Measurements from ENCODE around the gene NR2F6.

The NR2F6 gene

DNA sequence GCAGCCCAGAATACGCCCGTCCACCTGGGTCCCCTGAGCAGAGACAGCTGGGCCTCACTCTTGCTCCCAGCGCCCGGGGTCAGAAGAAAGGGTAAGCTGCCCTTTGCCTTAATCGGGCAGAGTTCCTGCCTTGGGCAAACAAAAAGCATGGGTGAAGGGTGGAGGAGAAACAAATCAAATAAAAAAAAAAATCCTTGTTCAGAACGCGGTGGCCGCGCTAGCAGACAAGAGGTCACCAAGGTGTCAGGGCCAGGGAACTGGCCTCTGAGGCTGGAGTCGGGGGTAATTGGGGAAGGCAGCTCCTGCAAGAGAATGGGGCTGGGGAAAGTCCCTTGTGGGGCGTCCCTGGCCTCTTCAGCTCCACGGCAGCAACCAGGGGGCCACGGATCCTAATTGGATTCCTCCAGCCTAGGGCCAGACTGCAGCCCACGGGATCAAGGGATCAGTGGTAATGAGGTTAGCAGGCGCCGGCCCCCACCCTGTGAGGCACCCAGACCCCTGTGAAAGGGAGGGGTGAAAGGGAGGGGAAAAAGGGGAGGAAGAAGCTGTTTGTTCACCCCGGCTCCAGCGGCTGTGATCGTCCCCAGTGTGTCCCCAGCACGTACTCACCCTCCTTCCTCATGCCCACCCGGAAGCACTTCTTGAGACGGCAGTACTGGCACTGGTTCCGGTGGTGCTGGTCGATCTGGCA lies 5.5 kb downstream of the NR2F6 start:
- no peak for DNase-seq (ENCODE audit: low read depth, low spot score)

DNA sequence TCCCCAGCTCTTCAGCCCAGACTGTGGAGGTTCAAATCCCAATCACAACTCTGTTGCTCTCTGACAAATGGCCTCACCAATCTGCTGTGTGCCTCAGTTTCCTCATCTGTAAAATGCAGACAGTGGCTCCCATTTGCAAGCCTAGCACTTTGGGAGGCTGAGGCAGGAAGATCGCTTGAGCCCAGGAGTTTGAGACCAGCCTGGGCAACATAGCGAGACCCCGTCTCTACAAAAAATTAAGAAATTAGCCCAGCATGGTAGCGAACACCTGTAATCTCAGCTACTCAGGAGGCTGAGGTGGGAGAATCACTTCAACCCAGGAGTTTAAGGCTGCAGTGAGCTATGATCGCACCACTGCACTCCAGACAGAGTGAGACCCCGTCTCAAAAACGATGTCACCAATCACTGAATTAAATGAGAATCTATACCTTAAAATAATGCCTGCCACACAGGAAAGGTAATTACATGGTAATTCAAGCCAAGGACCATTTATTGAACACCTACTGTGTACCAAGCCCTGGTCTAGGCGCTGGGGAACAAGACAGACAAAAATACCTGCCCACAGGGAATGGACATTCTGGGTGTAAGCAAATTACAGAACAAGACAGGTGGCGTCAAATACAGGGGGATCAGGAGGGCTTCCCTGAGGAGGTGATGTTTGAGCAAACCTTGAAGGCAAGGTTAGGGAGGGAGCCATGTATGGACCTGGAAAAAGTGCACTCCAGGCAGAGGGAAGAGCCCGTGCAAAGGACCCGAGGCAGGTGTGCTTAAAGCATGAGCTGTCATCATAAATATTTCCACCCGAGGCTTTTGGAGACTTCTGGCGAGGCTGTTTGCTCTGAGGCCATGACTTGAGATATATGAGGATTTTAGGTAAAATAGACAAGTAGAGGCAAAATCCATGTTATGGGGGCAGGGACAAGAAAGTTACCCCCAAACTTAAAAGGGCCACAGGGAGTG lies 7.7 kb downstream of the NR2F6 start:
- no peak for DNase-seq (ENCODE audit: low read depth, low spot score)

DNA sequence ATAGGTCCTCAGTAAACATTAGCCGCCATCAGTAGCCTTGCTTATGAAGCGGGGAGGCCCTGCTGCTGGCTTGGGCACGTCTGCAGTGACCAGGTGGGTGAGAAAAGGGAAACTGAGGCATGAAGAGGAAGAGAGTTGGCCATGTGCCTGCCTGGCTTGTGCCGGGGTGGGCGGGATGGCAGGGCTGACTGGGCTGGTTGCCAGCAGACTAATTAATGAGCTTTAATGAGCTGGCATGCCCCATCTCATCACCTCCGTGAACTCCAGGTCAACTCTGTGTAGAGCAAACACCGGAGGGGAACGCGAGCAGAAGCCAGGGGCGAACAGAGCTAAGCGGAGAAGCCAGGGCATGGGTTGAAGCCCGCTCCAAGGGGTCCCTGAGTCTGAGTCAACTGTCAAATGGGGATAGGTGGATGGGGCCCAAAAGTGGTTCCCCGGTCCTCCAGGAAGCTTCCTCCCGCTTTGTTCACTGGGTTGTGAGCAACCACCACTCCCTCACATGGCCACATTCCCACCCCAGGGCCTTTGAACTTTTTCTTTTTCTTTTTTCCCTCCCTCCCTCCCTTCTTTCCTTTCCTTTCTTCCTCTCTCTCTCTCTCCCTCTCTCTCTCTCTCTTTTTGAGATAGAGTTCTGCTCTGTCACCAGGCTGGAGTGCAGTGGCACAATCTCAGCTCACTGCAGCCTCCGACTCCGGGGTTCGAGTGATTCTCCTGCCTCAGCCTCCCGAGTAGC lies 8.7 kb downstream of the NR2F6 start:
- DNase-seq (ENCODE audit: low read depth, low spot score) = no peak

DNA sequence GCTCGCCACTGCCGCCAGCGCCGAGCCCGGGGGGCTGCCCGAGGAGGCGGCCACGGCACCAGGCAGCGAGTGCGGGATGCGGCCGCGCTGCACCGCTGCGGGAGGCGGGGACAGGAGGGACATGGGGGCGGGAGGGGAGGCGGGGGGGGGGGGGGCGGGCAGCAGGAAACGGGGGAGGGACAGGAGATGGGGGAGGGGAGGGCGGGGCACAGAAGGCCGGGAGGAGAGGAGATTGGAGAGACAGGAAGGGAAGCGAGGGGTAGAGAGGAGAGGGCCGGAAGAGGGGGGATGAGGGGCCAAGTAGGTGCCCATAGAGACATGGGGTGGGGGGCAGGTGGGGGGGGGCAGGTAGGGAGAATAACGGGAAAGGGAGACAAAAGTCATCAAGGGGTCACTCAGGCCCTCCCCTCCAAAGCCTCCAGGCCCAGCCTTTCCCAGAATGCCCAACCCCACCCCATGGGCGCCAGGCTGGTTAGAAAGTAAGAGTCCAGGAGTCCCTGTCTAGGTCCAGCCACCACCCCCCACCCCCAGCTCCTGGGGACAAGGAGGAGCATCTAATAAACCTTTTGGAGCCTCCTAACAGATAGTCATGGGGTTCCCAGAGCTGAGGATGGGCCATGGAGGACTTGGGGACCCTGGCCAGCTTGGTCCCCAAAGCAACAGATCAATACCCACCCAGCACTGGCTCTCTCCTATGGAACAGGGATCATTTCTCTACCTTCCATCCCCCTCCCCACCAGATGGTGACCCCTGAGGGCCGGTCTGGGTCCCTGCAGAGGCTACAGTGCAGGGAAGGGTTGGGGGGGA lies 9.5 kb downstream of the NR2F6 start:
- no peak for DNase-seq (ENCODE audit: low read depth, low spot score)

DNA sequence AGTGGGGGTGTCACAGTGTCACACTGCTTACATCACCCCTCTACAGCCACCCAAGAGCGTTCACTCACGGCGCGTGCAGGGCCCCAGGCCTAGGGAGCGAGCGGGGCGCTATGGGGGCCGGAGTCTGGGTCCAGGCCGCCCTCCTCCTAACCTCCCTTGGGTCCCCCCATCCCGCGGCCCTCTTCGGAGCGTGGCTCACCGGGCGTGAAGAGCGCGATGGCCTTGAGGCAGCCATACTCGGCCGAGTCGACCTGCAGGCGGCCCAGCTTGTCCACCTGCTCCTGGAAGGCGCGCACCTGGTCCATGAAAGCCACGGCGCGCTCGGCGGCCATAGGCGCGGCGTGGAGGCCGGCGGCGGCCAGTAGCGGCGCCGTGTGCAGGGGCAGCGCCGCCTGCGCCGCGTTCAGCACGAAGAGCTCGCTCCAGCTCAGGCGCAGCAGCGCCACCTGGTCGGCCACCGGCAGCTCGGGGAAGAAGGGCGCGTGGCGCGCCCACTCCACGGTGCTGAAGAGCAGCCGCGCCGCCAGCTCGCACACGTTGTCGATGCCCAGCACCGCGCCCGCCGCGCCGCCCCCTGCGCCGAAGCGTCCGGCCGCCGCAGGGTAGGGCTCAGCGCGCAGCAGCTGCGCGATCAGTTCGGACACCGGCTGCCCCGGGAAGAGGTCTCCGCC lies 10.3 kb downstream of the NR2F6 start:
- DNase-seq (ENCODE audit: low read depth, low spot score) = peak; percentile 28

DNA sequence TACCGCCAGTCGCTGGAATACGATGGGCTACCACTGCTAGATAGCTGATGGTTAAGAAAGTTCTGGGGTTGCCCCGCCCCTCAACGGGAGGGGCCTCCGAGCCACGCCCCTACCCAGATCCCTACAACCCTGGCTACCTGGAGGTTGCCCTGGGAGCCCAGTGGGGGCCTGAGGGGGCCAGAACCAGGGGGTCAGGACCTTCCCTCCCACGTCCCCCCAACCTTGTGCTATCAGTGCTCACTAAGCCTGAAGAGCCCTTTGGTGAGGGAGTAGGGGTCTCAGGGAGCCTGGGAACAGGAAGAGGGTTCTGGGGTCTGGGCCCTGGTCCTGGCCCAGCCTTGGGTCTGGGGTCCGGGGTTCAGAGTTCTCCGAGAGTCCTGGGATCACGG lies 10.8 kb downstream of the NR2F6 start:
- DNase-seq (ENCODE audit: low read depth, low spot score) = peak; percentile 40

DNA sequence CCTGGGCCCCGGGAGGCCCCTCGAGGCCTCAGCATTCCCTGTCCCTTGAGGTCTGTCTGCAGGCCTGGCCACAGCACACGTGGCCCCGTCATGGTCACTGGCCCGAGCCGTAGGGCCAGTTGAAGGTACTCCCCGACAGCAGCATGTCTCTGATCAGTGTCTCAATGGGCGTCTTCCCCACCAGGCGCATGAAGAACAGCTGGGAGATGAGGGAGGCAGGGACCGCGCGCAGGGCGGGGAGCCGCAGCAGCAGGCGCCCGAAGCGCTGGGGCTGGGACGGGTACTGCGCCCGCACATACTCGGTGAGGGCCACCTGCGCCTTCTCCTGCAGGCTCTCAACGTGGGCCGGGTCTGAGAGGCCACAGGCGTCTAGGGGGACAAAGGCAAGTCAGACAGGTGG lies 13.5 kb downstream of the NR2F6 start:
- DNase-seq (ENCODE audit: low read depth, low spot score) = no peak

DNA sequence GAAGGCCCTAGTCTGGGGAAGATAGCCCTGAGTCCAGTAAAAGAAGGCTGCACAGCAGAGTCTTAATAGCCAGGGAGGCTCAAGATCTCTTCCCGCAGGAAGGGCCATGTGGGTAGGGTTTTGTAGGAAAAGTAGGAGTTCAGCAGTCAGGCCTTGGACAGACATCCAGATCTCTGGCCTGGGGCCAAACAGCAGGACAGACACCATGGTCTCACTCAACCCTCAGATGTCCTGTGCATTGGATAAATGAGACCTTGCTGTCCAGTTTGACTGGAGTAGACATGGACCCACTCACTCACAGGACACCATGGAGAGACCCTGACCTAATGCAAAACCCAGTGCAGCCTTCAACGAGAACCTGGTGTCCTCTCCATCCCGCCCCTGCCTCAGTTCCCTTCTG lies 15.8 kb downstream of the NR2F6 start:
- DNase-seq (ENCODE audit: low read depth, low spot score) = no peak

DNA sequence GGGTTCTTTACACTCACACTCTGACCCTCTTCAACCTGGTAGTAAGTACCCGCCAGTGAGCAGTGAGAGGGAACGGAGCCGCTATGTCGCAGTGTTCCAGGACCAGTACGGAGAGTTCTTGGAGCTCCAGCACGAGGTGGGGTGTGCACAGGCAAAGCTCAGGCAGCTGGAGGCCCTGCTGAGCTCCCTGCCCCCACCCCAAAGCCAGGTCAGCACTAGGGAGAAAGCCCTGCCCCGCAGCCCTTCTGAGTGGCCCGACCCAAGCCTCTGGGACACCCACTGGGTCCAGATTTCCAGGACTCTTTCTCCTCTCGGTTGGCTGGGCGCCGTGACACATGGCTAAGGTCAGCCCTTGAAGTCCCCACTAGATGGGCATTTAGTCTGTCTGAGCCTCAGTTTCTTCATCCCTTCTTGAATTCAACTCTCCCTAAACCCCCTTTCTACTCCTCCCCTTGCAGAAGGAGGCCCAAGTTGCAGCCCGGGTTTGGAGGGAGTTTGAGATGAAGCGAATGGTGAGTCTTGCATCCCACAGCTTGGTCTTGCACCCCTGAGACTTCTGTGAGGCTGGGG lies 17.8 kb downstream of the NR2F6 start:
- DNase-seq (ENCODE audit: low read depth, low spot score) = no peak

DNA sequence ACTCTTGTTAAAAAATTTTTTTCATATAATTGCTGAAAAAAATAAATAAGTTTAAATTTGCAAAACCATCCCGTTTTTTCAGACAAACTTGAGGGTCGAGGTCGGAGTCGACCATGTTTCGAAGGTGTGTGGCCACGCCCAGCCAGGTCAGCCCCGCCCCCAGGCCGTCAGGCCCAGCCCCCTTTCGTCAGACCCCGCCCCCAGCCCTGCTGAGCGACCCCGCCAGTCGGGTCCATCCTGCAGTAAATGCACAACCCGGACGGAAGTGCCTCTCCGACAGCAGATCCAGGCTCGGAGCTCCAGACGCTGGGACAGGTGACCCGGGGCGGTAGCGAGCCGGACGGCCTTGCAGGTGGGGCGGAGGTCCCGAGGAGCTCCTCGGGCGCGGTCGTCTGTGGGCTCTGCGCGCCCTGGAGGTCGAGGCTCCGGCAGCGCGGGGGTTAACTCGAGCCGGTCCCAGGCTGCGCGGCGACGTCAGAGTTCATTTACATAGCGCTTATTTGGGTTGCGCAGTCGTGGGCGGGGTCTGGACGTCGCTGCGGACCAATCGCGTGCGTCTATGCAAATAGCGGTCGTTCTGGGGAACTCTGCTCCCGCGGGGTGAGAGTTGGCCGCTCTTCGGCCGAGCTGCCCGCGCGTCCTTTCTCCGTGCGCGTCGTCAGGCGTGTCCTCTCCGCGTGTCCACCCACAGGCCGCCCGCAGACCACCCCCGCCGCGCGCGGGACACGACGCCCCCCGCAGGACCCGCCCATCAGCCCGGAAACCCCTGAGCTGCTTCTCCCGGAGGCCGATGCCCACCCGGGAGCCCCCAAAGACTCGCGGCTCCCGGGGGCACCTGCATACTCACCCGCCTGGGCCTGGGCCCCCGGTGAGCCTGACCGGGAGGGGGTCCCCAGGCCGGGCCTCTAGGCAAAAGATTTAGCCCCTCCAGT lies 19.5 kb downstream of the NR2F6 start, which contains the start of gene OCEL1:
Gene OCEL1 (plus strand): TSS at position 225 of the 932 bp plus-strand sequence. CDS start 22 bp downstream, at position 247.
- peak; percentile 93 for DNase-seq (ENCODE audit: low read depth, low spot score)

DNA sequence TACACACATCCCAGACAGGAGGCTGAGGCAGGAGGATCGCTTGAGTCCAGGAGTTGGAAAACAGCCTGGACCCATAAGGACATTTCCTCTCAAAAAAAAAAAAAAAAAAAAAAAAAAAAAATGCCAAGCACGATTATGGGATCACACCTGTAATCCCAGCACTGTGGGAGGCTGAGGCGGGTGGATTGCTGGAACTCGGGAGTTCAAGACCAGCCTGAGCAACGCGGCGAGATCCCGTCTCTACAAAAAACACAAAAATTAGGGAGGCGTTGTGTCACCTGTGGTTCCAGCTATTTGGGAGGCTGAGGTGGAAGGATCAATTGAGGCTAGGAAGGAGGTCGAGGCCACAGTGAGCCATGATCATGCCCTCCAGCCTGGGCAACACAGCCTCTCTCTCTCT lies 20.7 kb downstream of the NR2F6 start:
- no peak for DNase-seq (ENCODE audit: low read depth, low spot score)

DNA sequence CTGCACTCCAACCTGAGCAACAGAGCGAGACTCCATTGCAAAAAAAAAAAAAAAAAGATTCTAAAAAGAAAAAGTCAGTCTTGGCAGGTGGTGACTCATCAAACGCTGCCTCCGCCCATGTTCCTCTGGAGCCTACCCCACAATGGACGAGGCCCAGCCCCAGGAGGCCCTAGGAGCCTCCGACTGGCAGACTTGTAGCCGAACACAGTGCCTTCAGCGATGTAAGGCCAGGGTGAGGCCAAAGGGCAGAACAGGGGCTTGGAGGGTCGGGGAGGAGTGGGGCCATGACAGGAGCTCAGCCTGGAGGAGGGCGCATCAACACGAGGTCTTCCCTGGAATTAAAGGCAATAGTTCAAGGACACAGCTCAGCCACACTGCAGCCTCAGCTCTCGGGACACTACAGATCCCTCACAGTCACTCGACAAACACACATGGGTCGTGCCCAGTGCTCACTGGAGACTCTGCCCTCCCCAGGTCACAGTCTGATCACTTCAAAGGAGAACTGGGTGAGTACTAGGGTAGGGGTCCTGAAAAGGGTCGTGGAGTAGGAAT lies 25.4 kb downstream of the NR2F6 start:
- no peak for DNase-seq (ENCODE audit: low read depth, low spot score)

DNA sequence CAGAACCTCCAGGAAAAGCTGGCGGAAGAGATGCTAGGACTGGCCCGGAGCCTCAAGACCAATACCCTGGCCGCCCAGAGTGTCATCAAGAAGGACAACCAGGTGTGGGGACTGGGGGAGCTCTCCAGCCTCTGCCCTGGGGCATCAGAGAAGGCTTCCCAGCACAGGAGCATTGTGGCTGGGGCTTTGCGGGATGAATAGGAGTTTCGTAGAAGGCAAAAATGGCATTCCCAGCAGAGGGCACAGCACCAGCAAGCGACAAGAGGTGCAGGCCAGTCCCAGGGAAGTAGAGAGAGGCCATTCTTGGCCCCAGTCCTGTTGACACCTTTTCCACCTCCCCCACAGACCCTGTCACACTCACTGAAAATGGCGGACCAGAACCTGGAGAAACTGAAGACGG lies 26.4 kb downstream of the NR2F6 start:
- no peak for DNase-seq (ENCODE audit: low read depth, low spot score)

DNA sequence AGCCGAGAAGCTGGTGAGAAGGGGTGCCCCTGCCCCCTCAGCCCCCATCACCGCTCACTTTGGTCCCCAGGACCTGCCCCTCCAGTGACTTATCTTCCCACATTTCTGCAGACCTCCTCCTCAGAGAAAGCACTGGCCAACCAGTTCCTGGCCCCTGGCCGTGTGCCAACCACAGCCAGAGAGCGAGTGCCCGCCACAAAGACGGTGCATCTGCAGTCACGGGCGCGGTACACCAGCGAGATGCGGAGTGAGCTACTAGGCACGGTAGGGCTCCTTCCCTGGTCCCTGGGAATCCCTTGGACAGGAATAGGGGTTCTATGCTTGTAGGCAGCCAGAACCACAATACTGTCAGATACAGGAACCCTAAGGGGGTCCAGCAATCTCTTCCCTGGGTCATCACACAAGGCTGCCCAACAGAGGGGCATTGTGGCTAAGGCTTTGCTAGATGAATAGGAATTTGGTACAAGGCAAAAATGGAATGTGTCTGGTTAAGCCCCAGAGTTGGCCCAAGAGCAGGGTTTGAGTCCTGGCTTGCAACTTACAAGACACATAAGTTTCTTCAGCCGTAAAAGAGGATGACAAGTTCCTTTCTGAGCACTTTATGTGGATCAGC lies 29.6 kb downstream of the NR2F6 start:
- no peak for DNase-seq (ENCODE audit: low read depth, low spot score)

DNA sequence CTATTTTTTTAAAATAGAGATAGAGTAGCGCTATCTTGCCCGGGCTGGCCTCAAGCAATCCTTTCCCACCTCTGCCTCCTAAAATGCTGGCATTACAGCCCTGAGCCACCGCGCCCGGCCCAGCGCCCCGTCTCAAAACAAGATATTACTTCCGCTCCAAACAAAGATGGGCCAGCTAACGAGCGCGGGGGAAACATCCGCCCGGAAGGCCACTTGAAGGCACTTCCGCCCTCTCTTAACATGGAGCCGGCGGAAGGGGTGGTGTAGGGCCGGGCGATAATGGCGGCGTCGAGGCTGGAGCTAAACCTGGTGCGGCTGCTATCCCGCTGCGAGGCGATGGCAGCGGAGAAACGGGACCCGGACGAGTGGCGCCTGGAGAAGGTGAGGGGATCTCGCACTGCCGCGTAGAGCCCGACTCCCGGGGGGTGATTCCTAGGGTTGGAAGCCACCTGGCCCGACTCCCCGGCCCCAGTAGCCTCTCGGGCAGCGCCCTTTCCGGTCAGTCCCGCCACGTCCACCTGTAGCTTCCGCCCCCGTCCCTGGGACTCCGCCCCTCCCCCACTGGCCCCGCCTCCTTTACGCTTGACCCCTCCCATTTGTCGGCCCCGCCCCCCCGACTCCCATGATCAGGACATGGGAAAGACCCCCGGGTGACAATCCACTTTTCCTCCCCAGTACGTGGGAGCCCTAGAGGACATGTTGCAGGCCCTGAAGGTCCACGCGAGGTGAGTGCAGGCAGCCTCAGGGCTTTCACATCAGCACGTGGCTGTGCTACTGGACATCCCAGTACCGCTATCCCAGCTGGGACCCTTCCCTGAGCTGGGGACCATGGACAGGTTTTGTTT lies 30.4 kb downstream of the NR2F6 start, which contains the start of gene USE1:
Gene USE1 (plus strand): TSS at position 231 of the 845 bp plus-strand sequence. CDS start 49 bp downstream, at position 280.
- peak; percentile 76 for DNase-seq (ENCODE audit: low read depth, low spot score)

DNA sequence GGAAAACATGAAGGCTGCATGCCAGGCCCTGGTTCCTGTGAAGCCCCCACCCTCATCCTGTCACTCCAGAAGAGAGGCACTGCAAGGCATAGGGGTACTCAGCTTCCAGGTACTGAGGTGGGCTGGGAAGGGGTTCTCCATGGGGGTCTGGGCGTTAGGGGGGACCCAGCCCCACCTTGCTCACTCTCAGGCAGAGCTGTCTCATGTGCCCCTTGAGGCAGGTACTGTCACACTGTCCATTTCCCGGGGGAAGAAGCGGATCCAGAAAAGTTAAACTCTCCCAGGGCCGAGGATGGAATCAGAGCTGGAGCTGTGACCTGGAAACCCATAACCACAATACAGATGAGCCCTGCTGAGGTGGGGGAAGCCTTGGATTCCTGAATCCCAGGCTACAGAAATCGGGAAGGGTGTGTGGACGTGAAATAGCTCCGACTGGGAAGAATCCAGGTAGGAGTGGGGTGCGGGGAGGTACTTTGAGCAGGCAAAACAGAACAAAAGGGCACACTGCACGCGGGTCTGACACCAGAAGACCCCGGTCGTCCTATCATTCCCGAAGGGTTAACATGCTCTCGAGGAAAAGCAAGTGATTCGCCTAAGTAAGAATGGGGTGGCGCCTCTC lies 31.1 kb downstream of the NR2F6 start:
- no peak for DNase-seq (ENCODE audit: low read depth, low spot score)

DNA sequence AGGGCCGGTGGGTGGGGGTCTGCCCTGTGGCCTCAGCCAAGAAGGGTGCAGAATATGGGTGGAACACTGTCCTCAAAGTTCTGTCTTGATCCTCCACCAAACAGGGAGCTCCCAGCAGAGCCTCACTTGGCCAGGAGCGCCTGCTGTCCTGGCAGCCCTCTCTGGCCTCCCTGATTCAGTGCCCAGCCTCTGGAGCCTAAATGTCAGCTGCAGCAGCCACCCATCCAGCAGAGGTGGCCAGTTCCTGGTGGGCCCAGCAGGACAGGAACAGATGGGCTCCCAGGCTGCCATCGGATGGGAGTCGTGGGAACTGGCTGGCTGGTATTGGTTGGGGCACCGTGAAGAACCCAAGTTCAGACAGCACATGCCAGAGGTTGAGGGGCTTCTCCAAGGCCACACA lies 32.4 kb downstream of the NR2F6 start:
- DNase-seq (ENCODE audit: low read depth, low spot score) = no peak

Measured in activated naive CD8-positive, alpha-beta T cell treated with anti-CD3 and anti-CD28 coated beads, Interleukin-2, amount 50 U/mL, for 16 hours (primary cell).